HG02884 (cell line): ENCODE results near the gene ABCB11.
"Not testable (repeated sequence)": the region's sequence is repeated elsewhere in the genome, so short reads cannot be mapped to it uniquely, and the experiment has no call there.

Source experiments
- ATAC-seq: cut with Tn5 transposase; IDR thresholded peaks from one replicate; pipeline ENCODE4 v1.9.1; 2021; ENCODE audit warnings: mild to moderate bottlenecking, moderate library complexity; ENCODE audit not compliant: unreplicated experiment

The ABCB11 gene

DNA sequence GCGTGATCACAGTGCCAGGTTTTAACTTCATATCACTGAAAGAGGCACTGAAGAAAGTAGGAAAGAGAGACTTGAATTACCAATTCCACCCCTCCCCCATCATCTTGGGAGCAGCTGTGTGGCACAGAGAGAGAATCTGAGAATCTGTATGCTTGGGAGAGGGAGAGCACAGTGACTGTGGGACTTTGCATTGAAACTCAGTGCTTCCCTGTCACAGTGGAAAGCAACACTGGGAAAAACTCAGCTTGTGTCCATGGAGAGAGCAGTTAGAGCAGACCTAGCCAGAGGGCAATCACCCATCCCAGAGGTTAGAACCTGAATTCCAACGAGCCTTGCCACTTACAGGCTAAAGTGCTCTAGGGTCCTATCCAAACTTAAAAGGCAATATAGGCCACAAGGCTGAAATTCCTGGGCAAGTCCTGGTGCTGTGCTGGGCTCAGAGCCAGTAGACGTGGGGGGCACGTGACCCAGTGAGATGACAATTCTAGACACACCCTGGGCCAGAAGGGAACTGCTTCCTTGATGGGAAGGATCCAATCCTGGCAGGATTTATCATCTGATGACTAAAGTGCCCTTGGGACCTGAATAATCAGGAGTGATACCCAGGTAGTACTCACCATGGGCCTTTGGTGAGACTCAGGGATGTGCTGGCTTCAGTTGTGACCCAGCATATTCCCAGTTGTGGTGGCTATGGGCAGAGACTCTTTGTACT lies 15.5 kb upstream of the ABCB11 start:
- ATAC-seq, result no peak

DNA sequence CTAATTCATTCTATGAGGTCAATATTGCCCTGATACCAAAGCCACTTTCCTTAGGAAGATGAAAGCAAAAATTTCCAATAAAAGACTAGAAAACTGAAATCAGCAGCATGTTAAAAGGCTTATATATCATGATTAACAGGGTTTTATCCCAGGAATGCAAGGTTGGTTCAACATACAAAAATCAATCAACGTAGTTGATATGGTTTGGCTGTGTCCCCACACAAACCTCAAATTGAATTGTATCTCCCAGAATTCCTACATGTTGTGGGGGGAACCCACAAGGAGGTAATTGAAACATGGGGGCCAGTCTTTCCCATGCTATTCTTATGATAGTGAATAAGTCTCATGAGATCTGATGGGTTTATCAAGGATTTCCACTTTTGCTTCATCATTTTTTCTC lies 11.7 kb upstream of the ABCB11 start:
- no peak for ATAC-seq

DNA sequence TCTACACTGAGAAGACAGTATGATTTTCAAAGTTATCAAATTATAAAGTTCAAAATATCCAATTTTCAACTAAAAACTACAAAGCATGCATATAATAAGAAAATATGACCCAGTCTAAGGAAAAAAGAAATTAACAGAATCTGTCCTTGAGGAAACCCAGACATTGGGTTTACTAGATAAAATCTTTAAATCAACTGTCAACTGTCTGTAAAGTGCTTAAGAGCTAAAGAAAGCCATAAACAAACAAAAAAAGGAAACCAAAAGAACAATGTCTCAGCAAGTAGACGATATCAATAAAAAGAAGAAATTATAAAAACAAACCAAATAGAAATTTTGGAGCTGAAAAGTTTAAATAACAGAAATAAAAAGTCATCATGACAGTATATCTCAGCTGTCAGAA lies 10.5 kb upstream of the ABCB11 start:
- no peak for ATAC-seq

DNA sequence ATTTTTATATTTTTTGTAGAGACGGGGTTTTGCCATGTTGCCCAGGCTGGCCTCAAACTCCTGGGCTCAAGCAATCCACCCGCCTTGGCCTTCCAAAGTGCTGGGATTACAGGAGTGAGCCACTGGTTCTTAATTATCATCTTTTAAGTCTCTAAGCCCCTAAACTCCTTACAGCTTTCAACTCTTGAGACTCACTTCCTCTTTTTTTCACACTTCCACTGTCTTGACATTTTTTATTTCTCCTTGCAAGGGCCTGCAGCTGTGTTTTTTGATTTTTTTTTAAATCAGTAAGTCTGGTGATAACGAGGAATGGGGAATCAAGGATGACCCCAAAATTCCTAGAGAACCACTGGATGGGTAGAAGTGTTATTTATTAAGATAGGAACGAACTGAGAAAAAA lies 8.6 kb upstream of the ABCB11 start:
- ATAC-seq, result no peak

DNA sequence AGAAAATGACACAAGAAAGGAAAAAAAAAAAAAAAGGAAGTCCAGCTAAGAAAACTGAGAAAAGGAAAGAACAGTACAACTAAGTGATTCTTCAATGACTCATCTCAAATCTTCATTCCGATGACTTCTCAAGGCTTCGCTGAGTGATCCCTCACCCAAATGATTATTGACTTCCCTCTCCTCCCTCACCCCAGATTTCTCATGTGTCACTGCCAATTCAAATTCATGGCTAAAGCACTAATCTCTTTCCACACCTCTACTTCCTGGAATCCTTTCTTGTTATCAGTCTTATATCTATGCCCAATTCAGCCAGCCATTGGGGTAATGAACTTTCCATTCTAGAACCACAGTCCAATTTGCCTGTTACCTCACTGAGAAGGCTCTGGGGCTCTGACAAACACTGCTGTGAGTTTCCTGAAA lies 7.2 kb upstream of the ABCB11 start:
- ATAC-seq, result peak; percentile 81

DNA sequence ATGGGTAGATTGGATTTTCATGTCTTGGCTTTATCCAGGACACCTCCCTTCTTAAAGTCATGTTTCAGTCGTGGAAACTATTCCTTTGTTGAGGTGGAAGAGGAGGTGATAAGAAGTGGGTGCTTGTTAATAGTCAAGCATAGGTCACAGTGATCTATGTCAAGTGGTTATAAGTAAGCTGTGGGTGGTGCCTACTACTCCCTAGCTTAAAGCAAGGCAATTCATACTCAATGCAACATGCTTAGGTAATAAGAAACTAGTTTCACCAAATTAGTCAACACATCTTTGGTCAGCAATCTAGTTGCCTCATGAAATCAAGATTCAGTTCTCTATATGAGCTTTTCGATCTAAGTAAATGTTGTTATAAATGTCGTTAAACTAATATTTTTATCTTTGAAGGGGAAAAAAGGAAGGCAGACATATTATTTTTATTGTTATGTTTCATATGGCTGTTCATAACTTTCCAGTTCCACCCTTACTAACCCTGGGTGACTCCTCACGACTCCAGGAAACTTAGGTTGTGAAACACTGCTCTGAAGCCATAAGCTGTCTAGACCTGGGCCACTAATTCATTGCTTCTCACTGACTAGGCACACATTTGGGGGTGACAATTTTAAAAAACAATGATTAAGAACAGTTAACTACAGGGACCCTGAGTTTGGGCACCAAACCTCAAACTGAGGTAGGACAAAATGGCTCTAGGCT lies 5.8 kb upstream of the ABCB11 start:
- no peak for ATAC-seq

DNA sequence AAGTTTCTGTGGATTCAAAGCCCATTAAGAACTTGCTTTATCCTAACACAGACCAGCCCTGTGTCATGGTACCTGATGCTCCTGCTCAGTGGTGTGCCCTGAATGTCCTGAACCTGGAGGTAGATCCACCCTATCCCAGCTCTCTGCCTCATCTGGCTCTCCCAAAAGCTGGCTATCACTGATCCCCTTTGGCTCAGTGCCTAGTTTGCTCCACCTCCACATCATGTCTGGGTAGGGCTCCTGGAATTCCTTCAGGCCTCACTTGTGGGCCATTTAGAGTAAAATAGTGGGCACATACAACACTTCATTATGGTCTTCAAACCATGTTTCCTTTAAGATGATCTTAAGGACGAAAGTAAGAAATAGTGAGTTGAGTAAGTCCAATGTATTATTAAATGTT lies 4.8 kb upstream of the ABCB11 start:
- ATAC-seq, result no peak

DNA sequence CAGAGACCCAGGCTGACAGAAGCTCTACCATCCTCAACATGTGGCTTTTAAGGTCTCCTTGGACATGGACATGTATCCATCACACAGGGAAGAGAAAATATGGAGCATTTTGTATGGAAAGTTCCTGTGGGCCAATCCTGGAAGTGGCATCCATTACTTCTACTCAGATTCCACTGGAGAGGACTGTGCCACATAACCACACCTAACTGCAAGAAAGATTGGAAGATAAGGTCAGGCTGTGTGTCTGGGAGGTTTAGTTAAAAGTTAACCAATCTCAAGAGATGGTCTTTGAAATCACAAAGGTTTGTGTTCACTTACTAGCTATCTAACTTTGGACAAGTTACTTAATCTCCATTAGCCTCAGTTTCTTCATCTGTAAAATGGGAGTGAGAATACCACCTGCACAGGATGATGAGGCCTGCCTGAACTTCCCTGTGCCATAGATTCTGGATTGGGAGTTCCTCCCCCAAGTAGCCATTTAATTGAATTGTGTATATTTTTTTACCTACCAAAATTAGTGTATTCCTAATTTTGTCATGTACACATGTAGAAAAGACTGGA lies 3.9 kb upstream of the ABCB11 start:
- ATAC-seq, result no peak

DNA sequence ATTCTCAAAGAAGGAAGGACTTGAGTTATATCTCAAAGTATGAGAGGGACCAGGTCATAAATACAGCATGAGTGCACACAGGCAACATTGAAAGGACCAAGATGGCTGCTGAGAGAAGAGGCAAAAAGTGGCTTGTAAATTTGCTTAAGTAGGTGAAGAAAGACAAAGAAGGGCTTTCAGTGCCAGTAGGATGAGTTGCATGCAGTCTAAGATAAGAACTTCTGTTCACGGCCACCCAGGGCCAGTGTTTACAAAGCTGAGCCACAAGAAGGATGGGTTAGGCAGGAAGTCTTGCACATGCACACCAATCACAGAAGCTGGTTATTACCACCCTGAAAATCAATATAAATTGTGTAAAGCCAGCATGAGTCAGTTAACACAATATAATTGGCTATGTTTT lies 3.1 kb upstream of the ABCB11 start:
- ATAC-seq, result no peak

DNA sequence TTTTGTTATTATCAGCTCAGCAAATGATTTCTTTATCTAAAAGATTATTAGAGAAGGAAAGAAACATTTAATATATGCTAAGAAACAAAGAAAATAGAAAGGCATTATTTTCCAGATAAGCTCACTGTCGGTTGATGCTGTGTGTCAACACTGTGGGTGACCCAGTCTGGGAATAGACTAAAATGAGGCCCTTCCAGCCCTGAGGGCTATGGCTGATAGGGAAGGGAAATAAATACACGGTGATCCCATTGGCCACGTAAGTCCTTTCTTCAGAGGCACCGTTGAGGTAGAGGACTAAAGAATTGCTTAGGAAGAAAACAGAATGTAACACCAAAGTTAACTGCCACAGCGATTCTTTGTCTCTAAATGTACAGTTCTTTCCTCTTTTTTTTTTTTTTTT lies 1.8 kb downstream of the ABCB11 start:
- ATAC-seq, result no peak

DNA sequence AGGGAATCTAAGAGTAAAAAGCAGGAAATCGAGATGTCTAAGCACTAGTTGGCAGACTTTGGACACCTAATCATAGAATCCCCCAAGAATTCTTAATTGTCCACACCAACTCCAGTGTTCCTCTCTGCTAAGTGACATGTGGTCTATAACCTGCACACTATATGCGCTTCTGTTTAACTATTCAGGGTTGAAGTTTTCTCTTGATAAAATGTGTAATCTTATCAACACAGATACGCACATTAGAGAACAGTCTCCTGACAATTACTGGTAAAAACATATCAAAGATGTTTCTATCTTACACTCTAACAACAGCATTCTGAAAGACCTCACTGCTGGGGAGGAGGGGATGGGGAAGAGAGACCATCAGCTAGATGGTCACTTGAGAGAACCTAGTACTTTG lies 3.9 kb downstream of the ABCB11 start:
- no peak for ATAC-seq

DNA sequence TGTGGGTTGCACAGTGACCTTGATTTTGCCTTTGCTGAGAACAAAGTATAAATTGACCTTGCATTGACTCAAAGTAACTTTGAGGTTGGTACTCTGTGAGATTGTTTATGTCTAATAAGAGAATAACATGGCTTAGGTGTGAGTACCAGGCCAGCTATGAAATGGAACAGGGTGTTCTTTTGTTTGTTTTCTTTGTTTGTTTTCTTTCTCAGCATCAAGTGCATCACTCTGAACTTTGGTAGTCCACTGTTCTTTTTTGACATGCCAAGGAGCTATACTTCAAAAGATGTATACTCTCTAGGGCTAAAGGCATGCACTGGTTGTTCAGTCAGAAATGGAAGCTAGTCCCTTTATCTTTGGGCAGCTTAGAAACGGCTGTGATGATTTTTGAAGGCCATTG lies 5.1 kb downstream of the ABCB11 start:
- ATAC-seq, result no peak

DNA sequence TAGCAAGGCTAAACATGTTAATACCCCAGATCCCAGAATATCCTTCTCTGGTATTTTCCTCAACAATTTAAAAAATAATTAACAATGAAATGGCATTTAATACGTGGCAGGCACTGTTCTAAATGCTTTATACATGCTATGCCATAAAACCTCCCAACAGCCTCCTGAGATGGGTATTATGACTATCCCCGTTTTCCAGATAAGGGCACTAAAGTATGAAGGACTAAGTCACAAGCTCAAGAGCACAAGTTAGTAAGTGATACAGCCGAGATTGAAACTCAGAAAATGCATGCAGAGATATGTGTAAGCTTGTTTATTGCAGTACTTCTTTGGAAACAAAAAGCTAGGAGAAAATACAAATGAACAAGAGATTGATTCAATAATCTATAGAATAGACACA lies 8.0 kb downstream of the ABCB11 start:
- ATAC-seq, result no peak

DNA sequence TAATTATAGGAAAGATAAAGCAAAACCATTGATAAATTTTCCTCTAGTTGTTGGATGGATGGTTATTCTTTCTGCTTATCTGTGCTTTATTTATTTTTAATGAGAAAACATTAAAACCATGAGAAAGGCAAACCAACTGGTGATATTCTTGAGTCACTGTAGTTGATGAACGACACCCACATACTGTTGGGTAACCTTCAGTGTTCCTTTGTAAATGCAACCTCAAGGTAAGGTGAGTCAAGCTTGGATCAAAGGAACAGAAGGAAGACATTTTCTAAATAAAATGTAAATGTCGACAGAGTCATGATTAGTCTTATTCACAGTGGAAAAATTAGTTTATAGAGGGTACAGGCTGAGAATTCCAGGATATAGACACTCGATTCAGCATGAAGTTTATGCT lies 12.7 kb downstream of the ABCB11 start:
- ATAC-seq, result no peak

DNA sequence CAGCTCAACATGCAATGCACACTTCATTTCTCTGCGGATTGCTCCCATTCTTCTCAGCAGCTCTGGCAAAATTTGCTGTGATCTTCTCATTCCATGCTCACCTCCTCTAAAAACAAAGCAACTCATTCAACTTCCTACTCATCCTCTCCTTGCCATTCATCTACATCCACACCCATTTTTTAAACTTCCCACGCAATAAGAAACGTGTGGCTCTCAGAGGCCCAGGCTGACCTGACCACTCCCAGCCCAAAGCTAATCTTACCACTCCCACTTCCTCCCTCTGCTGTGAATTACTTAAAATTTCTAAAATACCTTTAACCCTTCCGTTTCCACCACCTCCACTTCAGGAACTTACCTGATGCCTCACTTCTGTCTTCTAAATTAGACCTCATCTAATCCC lies 15.2 kb downstream of the ABCB11 start:
- no peak for ATAC-seq

DNA sequence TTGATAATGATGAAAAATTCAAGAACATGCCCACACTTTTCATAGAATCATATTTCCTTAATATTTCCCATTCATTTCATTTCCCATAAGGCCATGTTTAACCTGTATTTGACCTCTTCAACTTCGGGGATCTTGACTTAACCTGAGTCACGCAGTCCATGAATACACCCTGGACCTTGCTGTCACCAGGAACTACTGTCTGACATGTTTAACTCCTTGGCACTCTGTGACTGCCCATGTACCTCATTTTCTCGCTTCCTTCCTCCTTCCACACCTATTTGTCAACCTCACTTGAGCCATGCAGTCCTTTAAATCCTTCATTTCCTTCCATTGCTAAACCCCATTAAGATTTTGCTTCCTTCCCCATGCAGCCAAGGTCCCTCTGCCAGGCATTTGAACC lies 16.3 kb downstream of the ABCB11 start:
- no peak for ATAC-seq

DNA sequence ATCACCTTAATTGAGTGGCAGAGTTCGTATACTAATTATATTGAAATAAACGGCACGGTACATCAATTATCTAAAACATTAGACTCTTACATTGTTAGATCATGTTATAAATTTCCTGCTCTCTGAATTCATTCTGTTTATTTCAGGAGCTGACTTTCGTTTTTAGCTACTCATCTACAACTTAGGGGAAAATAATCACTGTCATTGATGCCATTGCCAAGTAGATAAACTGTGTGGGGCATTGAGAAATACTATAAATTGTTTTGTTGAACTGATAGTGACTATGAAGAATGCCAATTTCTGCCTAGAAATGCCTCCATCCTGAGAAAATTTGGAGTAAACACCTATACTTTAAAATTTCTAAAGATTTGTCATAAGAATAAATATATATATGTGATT lies 17.5 kb downstream of the ABCB11 start:
- ATAC-seq, result no peak

DNA sequence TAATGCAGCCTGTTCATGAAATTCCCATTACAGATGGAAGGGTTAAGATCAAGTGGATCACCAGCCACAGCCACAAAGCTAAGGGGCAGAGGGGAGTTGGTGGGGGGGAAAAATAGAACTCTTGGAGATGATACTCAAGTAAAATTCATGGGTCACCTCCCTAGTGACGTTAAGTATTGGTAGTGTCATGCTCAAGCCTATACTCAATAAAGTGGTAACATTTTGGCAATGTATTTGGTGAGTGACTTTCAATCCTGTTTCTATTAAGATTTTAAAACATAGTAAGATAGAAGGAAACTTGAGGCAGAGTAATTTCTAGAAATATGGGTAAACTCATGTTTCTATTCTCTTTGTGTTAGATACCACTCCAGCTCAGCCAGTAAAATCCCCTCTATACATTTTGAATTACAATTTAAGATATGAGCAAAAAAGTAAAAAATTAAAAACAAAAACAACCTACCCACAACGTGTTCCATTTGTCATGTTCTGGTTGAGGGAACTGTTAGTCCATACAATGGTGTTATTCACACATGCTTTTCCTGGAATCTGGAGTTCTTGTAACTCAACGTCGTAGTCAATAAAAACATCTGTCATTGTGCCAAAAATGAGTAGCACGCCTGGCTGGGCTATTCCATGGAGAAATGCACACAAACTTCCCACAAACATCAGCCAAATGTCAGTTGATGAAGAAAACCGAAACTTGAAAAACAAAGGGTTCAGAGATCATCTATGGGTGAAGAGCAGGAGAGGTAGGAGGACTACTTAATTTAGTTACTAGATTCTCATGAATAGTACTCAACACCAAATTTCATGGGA lies 18.1 kb downstream of the ABCB11 start:
- no peak for ATAC-seq

DNA sequence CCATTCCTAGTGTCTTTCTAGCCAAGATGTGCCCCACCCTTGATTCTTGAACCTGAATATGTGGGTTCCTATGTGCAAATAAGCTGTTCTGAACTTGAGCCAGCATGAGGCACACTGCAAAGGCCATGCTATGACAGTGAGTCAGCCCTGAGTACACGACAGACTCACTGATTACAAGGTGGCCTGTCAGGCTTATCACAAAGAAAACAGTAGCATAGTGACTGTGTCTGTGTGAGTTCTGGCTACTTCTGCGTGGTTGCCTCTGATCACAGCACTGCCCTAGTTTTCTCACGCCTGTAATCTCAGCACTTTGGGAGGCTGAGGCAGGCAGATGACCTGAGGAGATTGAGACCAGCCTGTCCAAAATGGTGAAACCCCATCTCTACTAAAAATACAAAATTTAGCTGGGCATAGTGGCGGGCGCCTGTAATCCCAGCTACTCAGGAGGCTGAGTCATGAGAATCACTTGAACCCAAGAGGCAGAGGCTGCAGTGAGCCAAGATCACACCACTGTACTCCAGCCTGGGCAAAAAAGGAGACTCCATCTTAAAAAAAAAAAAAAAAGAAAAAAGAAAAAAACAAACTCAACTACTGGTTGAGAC lies 18.8 kb downstream of the ABCB11 start:
- ATAC-seq, result not testable (repeated sequence)

DNA sequence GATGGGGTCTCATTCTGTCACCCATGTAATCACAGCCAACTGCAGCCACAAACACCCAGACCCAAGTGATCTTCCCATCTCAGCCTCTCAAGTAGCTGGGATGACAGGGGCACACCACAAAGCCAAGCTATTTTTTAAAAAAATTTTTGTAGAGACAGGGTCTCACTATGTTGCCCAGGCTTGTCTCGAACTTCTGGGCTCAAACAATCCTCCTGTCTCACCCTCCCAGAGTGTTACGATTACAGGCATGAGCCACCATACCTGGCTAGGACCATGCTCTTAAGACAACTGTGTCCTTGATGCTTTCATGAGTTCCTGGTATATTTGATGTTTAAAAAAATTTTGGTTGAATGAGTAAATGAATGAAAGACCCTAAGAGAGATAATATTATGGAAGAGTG lies 19.4 kb downstream of the ABCB11 start:
- ATAC-seq, result no peak
